T-cell (primary cell): ENCODE data around the gene CTNNA3. TPM values are rescaled to one million over a fixed set of nuclear protein-coding genes. Genes with fewer than 3 reads are reported as not detected.
A peak's percentile ranks its signal among the peaks of the same experiment; 100 is the strongest.
"Not testable (repeated sequence)": the region's sequence is repeated elsewhere in the genome, so short reads cannot be mapped to it uniquely, and the experiment has no call there.

Experiments
- ATAC-seq, 4 experiments: fragments of 200-7000 bp in 3 of 4; fragments of 150-1000 bp in 1 of 4; cut with Tn5 transposase; replicated peaks in 1 of 4; 1 replicate in 3 of 4; 2 replicates in 1 of 4; pipeline ENCODE4 v1.10.0; 2021; ENCODE audit warnings: moderate library complexity in 3 of 4, mild to moderate bottlenecking in 2 of 4, moderate number of reproducible peaks in 1 of 4
- CTCF ChIA-PET, 2 donors: fragments of 300-600 bp; sonication (Branson Sonifier 250); formaldehyde crosslinking; loops; one replicate each; lab custom pipeline; 2022; ENCODE audit warnings: antibody characterized with exemption in 2 of 2; lab: Charles Lee
- POLR2A ChIA-PET, 2 donors: fragments of 300-600 bp; sonication (Branson Sonifier 250); formaldehyde crosslinking; loops; one replicate each; lab custom pipeline; 2022; ENCODE audit warnings: antibody characterized with exemption in 2 of 2; lab: Charles Lee
- DNase-seq, 35 experiments: peaks; one replicate each; pipeline versions ENCODE4 v3.0.0 to v3.0.0-alpha.2; 2013 to 2023
- H3K27ac ChIP-seq: one replicate; pipeline ENCODE4 v1.5.1; 2013; ENCODE audit warnings: low read length
- H3K27me3 ChIP-seq, 2 experiments: replicated peaks in 1 of 2; 1 replicate in 1 of 2; 2 replicates in 1 of 2; pipeline versions ENCODE4 v1.6.1 to v1.7.0; 2013; ENCODE audit warnings: low read length in 1 of 2, mixed read lengths in 1 of 2; ENCODE audit not compliant: control insufficient read depth in 2 of 2, insufficient read depth in 2 of 2; ENCODE audit errors: extremely low read depth in 1 of 2
- H3K36me3 ChIP-seq, 2 donors: 1 replicate in 1 of 2; 2 replicates in 1 of 2; pipeline versions ENCODE4 v1.6.1 to v1.7.0; 2013; ENCODE audit warnings: low read length in 1 of 2; ENCODE audit not compliant: control insufficient read depth in 2 of 2, insufficient read depth in 1 of 2; ENCODE audit errors: extremely low read depth in 1 of 2
- H3K4me1 ChIP-seq, 2 experiments: 1 replicate in 1 of 2; 2 replicates in 1 of 2; pipeline versions ENCODE4 v1.6.1 to v1.7.0; 2013; ENCODE audit warnings: low read length in 2 of 2, mixed read lengths in 1 of 2; ENCODE audit not compliant: insufficient read depth in 2 of 2, control insufficient read depth in 1 of 2; ENCODE audit errors: extremely low read depth in 1 of 2
- H3K4me3 ChIP-seq, 2 donors: 1 replicate in 1 of 2; 2 replicates in 1 of 2; pipeline versions ENCODE4 v1.5.1 to v1.7.0; 2013; ENCODE audit warnings: mild to moderate bottlenecking in 2 of 2, low read length in 1 of 2, moderate library complexity in 1 of 2; ENCODE audit not compliant: control insufficient read depth in 1 of 2; ENCODE audit errors: extremely low read depth in 1 of 2
- H3K9me3 ChIP-seq: 2 replicates; pipeline ENCODE4 v1.7.0; 2013
- H3K27ac Mint-ChIP-seq, 2 donors: one replicate each; pipeline ENCODE4 v1.8.0; 2020 to 2021; ENCODE audit warnings: mild to moderate bottlenecking in 2 of 2, mixed read lengths in 2 of 2
- H3K27me3 Mint-ChIP-seq, 2 donors: one replicate each; pipeline ENCODE4 v1.8.0; 2021 to 2022; ENCODE audit warnings: mixed read lengths in 2 of 2
- H3K36me3 Mint-ChIP-seq: one replicate; pipeline ENCODE4 v1.8.0; 2021; ENCODE audit warnings: mixed read lengths
- H3K4me1 Mint-ChIP-seq, 3 donors: one replicate each; pipeline ENCODE4 v1.8.0; 2020 to 2022; ENCODE audit warnings: mixed read lengths in 3 of 3, mild to moderate bottlenecking in 1 of 3
- H3K4me3 Mint-ChIP-seq, 3 donors: one replicate each; pipeline ENCODE4 v1.8.0; 2020 to 2022; ENCODE audit warnings: mild to moderate bottlenecking in 3 of 3, mixed read lengths in 3 of 3, moderate library complexity in 3 of 3
- H3K9me3 Mint-ChIP-seq, 3 donors: one replicate each; pipeline ENCODE4 v1.8.0; 2020 to 2022; ENCODE audit warnings: mixed read lengths in 3 of 3
- WGBS: methylation state at CpG from one replicate; pipeline ENCODE4 v1.1.5; 2013; ENCODE audit warnings: missing lambda C conversion rate; ENCODE audit not compliant: insufficient coverage; 5-methylcytosine and 5-hydroxymethylcytosine counted together
- total RNA-seq, 35 experiments: library from RNA in 6 of 35; stranded (reverse) in 6 of 35; fragments of 120-200 nt in 1 of 35; gene quantifications; one replicate each; pipeline versions ENCODE4 v1.2.1 to v1.2.4 and lab custom pipeline; 2013 to 2026

The CTNNA3 gene
- total RNA-seq, 5 donors from 2014 or later (not counting 1 experiment from before 2014, with no cell fraction given): 0.88 TPM; not detected in 4

GRCh38 chr10:67533376-67533775 is 162.6 kb downstream of the CTNNA3 start:
- peaks cover 0 to 14% (median 12%) of the 10 kb centered on the region in 3 donors for H3K4me1 Mint-ChIP-seq
- H3K36me3 Mint-ChIP-seq: no peaks in the 10 kb centered on the region
- no peaks in the 10 kb centered on the region for H3K36me3 ChIP-seq
- H3K4me3 ChIP-seq: no peak overlapping the region
- H3K9me3 ChIP-seq: no peaks in the 10 kb centered on the region
- H3K27ac ChIP-seq: no peak overlapping the region
- POLR2A ChIA-PET: no interaction called here
- DNase-seq (no peak), ATAC-seq (no peak)
- no CpG with 5 or more reads among the region's 1 CpG for WGBS
- H3K4me3 Mint-ChIP-seq: no peak overlapping the region
- CTCF ChIA-PET: no interaction called here
- no peaks in the 10 kb centered on the region for H3K9me3 Mint-ChIP-seq
- peaks cover 3 to 6% of the 10 kb centered on the region in 2 experiments for H3K27me3 ChIP-seq
- peaks cover 26 to 38% of the 10 kb centered on the region in 2 donors for H3K27me3 Mint-ChIP-seq
- no peak overlapping the region for H3K27ac Mint-ChIP-seq
- no peaks in the 10 kb centered on the region for H3K4me1 ChIP-seq

GRCh38 chr10:67530990-67531389 is 165.0 kb downstream of the CTNNA3 start:
- H3K4me1 ChIP-seq, H3K36me3 ChIP-seq, H3K4me3 ChIP-seq, H3K27ac Mint-ChIP-seq, CTCF ChIA-PET, H3K4me1 Mint-ChIP-seq, H3K36me3 Mint-ChIP-seq, H3K9me3 Mint-ChIP-seq, H3K27ac ChIP-seq, DNase-seq, H3K4me3 Mint-ChIP-seq, H3K9me3 ChIP-seq, POLR2A ChIA-PET, ATAC-seq, H3K27me3 ChIP-seq: not testable (repeated sequence)
- 71% methylated on average over 1 of the region's 3 CpGs for WGBS
- peaks cover 25 to 38% of the 10 kb centered on the region in 2 donors for H3K27me3 Mint-ChIP-seq

GRCh38 chr10:67527351-67527750 is 168.6 kb downstream of the CTNNA3 start:
- H3K9me3 ChIP-seq: no peaks in the 10 kb centered on the region
- Mint-ChIP-seq H3K4me1 (no peaks in the 10 kb centered on the region), H3K36me3 (no peaks in the 10 kb centered on the region), H3K27me3 (peaks cover 17 to 26% of the 10 kb centered on the region in 2 donors), H3K9me3 (no peaks in the 10 kb centered on the region), H3K27ac (no peak overlapping the region), H3K4me3 (no peak overlapping the region)
- H3K36me3 ChIP-seq: no peaks in the 10 kb centered on the region
- POLR2A ChIA-PET: no interaction called here
- H3K27me3 ChIP-seq: peaks cover 0 to 3% of the 10 kb centered on the region in 2 experiments
- ATAC-seq (no peak), DNase-seq (no peak)
- H3K4me1 ChIP-seq: no peaks in the 10 kb centered on the region
- CTCF ChIA-PET: no interaction called here
- no peak overlapping the region for H3K4me3 ChIP-seq
- H3K27ac ChIP-seq: no peak overlapping the region

GRCh38 chr10:67521546-67521945 is 174.4 kb downstream of the CTNNA3 start:
- H3K9me3 Mint-ChIP-seq: no peaks in the 10 kb centered on the region
- H3K4me1 ChIP-seq: no peaks in the 10 kb centered on the region
- H3K27me3 ChIP-seq: no peaks in the 10 kb centered on the region
- H3K36me3 ChIP-seq: no peaks in the 10 kb centered on the region
- no peak overlapping the region for H3K27ac ChIP-seq
- H3K27ac Mint-ChIP-seq: no peak overlapping the region
- no CpG with 5 or more reads among the region's 2 CpGs for WGBS
- ATAC-seq: no peak
- H3K4me3 ChIP-seq: no peak overlapping the region
- ChIA-PET CTCF (interaction anchor here (0.6 to 1.3 kb wide), 8 partner anchors 13 to 1367 kb away, joined by 3 to 4 read pairs (median 3); no protein-coding TSS in a partner anchor), POLR2A (no interaction called here)
- no peak for DNase-seq
- H3K4me3 Mint-ChIP-seq: no peak overlapping the region
- H3K9me3 ChIP-seq: no peaks in the 10 kb centered on the region
- peaks cover 0 to 3% of the 10 kb centered on the region in 2 donors for H3K27me3 Mint-ChIP-seq
- peaks cover 0 to 4% (median 0%) of the 10 kb centered on the region in 3 donors for H3K4me1 Mint-ChIP-seq
- H3K36me3 Mint-ChIP-seq: no peaks in the 10 kb centered on the region

GRCh38 chr10:67520924-67521520 is 175.0 kb downstream of the CTNNA3 start:
- H3K4me3 Mint-ChIP-seq: no peak overlapping the region
- no peaks in the 10 kb centered on the region for H3K9me3 Mint-ChIP-seq
- no peaks in the 10 kb centered on the region for H3K36me3 ChIP-seq
- no peaks in the 10 kb centered on the region for H3K27me3 ChIP-seq
- H3K4me1 Mint-ChIP-seq: peaks cover 0 to 4% (median 0%) of the 10 kb centered on the region in 3 donors
- H3K9me3 ChIP-seq: no peaks in the 10 kb centered on the region
- no peaks in the 10 kb centered on the region for H3K36me3 Mint-ChIP-seq
- DNase-seq (peak in 20 of 35 experiments; percentile 1 to 66 (median 10)), ATAC-seq (peak in 3 of 4 experiments; percentile 41 to 60 (median 46))
- H3K27ac ChIP-seq: no peak overlapping the region
- peaks cover 0 to 3% of the 10 kb centered on the region in 2 donors for H3K27me3 Mint-ChIP-seq
- ChIA-PET CTCF (interaction anchor here (0.6 to 1.3 kb wide), 7 partner anchors 14 to 1367 kb away, joined by 3 to 4 read pairs (median 3); no protein-coding TSS in a partner anchor), POLR2A (no interaction called here)
- H3K27ac Mint-ChIP-seq: no peak overlapping the region
- WGBS: 0% methylated on average over 2 of the region's 5 CpGs
- no peak overlapping the region for H3K4me3 ChIP-seq
- H3K4me1 ChIP-seq: no peaks in the 10 kb centered on the region

- CTCF ChIA-PET: no interaction called here
- Mint-ChIP-seq H3K27me3 (peaks cover 0 to 3% of the 10 kb centered on the region in 2 donors), H3K4me1 (peaks cover 0 to 4% (median 0%) of the 10 kb centered on the region in 3 donors), H3K36me3 (no peaks in the 10 kb centered on the region), H3K4me3 (no peak overlapping the region), H3K27ac (no peak overlapping the region), H3K9me3 (no peaks in the 10 kb centered on the region)
- ATAC-seq (no peak), DNase-seq (no peak)
- Histone ChIP-seq H3K36me3 (no peaks in the 10 kb centered on the region), H3K27me3 (no peaks in the 10 kb centered on the region), H3K27ac (no peak overlapping the region), H3K4me3 (no peak overlapping the region), H3K9me3 (no peaks in the 10 kb centered on the region), H3K4me1 (no peaks in the 10 kb centered on the region)
- no CpG with 5 or more reads among the region's 2 CpGs for WGBS
- POLR2A ChIA-PET: no interaction called here
These were observed 176.6 kb downstream of the CTNNA3 start for GRCh38 chr10:67519434-67519833.
